HepG2 (cell line): ENCODE data around the gene PRKAR1B. TPM values are rescaled to one million over a fixed set of nuclear protein-coding genes. Genes with fewer than 3 reads are reported as not detected.

Source experiments
- ATAC-seq: fragments of 200-7000 bp; cut with Tn5 transposase; 3 replicates; pipeline ENCODE4 v1.9.1; 2020; ENCODE audit warnings: mild to moderate bottlenecking, moderate library complexity
- BruUV-seq: library from RNA; stranded (reverse); fragments of 400-500 nt; replicated peaks from 2 replicates; lab custom pipeline; 2021; lab: Mats Ljungman, UMichigan
- CTCF ChIA-PET: fragments of 300-600 bp; formaldehyde crosslinking; extraction: SDS; loops from one replicate; lab custom pipeline; 2021; ENCODE audit warnings: low total read pairs, inconsistent platforms, low intra/inter-chr PET ratio; lab: Yijun Ruan, JAX
- POLR2A ChIA-PET: fragments of 350-600 bp; sonication (Branson Sonifier 250); formaldehyde crosslinking; loops from one replicate; lab custom pipeline; 2020; ENCODE audit warnings: antibody characterized with exemption, inconsistent platforms; lab: Yijun Ruan, JAX
- DNase-seq: peaks from one replicate; pipeline ENCODE4 v3.0.0-alpha.2; 2015; ENCODE audit warnings: low spot score
- FAIRE-seq: peaks from 3 replicates; lab custom pipeline; 2011; peaks lifted over from hg19 to GRCh38; lab: Jason Lieb, UNC
- H2AFZ ChIP-seq: one replicate; pipeline ENCODE4 v1.6.1; 2011; ENCODE audit warnings: low read length, inconsistent platforms
- H3K27ac ChIP-seq: fragments of 300-600 bp; 3 replicates; pipeline ENCODE4 v1.8.0; 2011; ENCODE audit warnings: mixed run types, mild to moderate bottlenecking, mixed read lengths, low read length, inconsistent platforms; ENCODE audit not compliant: insufficient read depth; ENCODE audit errors: extremely low read length
- H3K27me3 ChIP-seq, 2 experiments: fragments of 200-600 bp in 1 of 2; 2 replicates in 1 of 2; 3 replicates in 1 of 2; pipeline versions ENCODE4 v1.6.0 to v1.8.0; 2011; ENCODE audit warnings: low read length in 2 of 2, mild to moderate bottlenecking in 2 of 2, moderate library complexity in 2 of 2, inconsistent platforms in 1 of 2; ENCODE audit not compliant: insufficient read depth in 2 of 2, control insufficient read depth in 1 of 2
- H3K36me3 ChIP-seq, 2 experiments: fragments of 200-600 bp in 1 of 2; replicated peaks in 1 of 2; 2 replicates in 1 of 2; 3 replicates in 1 of 2; pipeline versions ENCODE4 v1.5.1 to v1.8.0; 2011; ENCODE audit warnings: low read length in 2 of 2, inconsistent platforms in 1 of 2; ENCODE audit not compliant: insufficient read depth in 2 of 2, control insufficient read depth in 1 of 2
- H3K4me1 ChIP-seq: 2 replicates; pipeline ENCODE4 v1.5.1; 2012; ENCODE audit warnings: low read length, inconsistent platforms; ENCODE audit not compliant: insufficient read depth
- H3K4me2 ChIP-seq: 2 replicates; pipeline ENCODE4 v1.6.0; 2011; ENCODE audit warnings: low read depth, low read length, inconsistent platforms
- H3K4me3 ChIP-seq, 3 experiments: fragments of 200-600 bp in 1 of 3; sonication (generic), shearing (Covaris generic) in 1 of 3; replicated peaks in 1 of 3; 2 replicates each; pipeline ENCODE4 v1.5.1; 2011 to 2016; ENCODE audit warnings: low read length in 3 of 3, inconsistent platforms in 2 of 3, low read depth in 2 of 3, mild to moderate bottlenecking in 2 of 3, control low read depth in 1 of 3, mixed read lengths in 1 of 3; ENCODE audit not compliant: insufficient read depth in 1 of 3
- H3K79me2 ChIP-seq: one replicate; pipeline ENCODE4 v1.6.1; 2011; ENCODE audit warnings: low read length, inconsistent platforms; ENCODE audit not compliant: insufficient read depth
- H3K9ac ChIP-seq: 2 replicates; pipeline ENCODE4 v1.6.0; 2011; ENCODE audit warnings: mild to moderate bottlenecking, low read depth, low read length, inconsistent platforms; ENCODE audit not compliant: insufficient read depth
- H3K9me3 ChIP-seq: 2 replicates; pipeline ENCODE4 v1.5.1; 2012; ENCODE audit warnings: mild to moderate bottlenecking, low read length
- H4K20me1 ChIP-seq: 2 replicates; pipeline ENCODE4 v1.6.0; 2011; ENCODE audit warnings: inconsistent platforms, mild to moderate bottlenecking, low read length, moderate library complexity; ENCODE audit not compliant: insufficient read depth
- BRCA1 ChIP-seq: sonication (generic); formaldehyde crosslinking; IDR thresholded peaks from 2 replicates; pipeline ENCODE4 v1.4.0; 2020; ENCODE audit warnings: missing genetic modification reagents
- CREBL2 ChIP-seq: sonication (generic); formaldehyde crosslinking; IDR thresholded peaks from 2 replicates; pipeline ENCODE4 v1.8.1; 2023; ENCODE audit warnings: missing genetic modification reagents, mild to moderate bottlenecking, borderline replicate concordance
- FOSL2 ChIP-seq: sonication (generic); formaldehyde crosslinking; IDR thresholded peaks from 2 replicates; pipeline ENCODE4 v1.4.0; 2020; ENCODE audit warnings: missing genetic modification reagents
- GATAD2A ChIP-seq: IDR thresholded peaks from 2 replicates; pipeline ENCODE4 v1.6.1; 2016
- MAX ChIP-seq: IDR thresholded peaks from 2 replicates; pipeline ENCODE4 v1.6.1; 2012; ENCODE audit warnings: inconsistent platforms
- MED8 ChIP-seq: sonication (generic); formaldehyde crosslinking; IDR thresholded peaks from 2 replicates; pipeline ENCODE4 v1.8.1; 2023; ENCODE audit warnings: mild to moderate bottlenecking, missing genetic modification reagents; ENCODE audit not compliant: insufficient replicate concordance
- PATZ1 ChIP-seq: sonication (generic); formaldehyde crosslinking; IDR thresholded peaks from 2 replicates; pipeline ENCODE4 v1.4.0; 2020; ENCODE audit warnings: missing genetic modification reagents
- PCBP2 ChIP-seq: fragments of 200-400 bp; formaldehyde crosslinking; optimal IDR thresholded peaks from 2 replicates; pipeline ENCODE3; 2018; ENCODE audit warnings: low read length, low read depth; ENCODE audit not compliant: poor library complexity, severe bottlenecking
- RNF2 ChIP-seq: fragments of 450-650 bp; conservative IDR thresholded peaks from 2 replicates; pipeline ENCODE4 v1.6.1; 2016; ENCODE audit warnings: low read depth
- SP5 ChIP-seq: IDR thresholded peaks from 2 replicates; pipeline ENCODE4 v1.6.1; 2016; ENCODE audit warnings: low read depth, borderline replicate concordance
- TEAD2 ChIP-seq: sonication (generic); formaldehyde crosslinking; IDR thresholded peaks from 2 replicates; pipeline ENCODE4 v1.9.0; 2021; ENCODE audit warnings: missing genetic modification reagents
- U2AF2 ChIP-seq: fragments of 200-400 bp; formaldehyde crosslinking; IDR thresholded peaks from 2 replicates; pipeline ENCODE4 v1.6.1; 2017; ENCODE audit warnings: low read depth, mild to moderate bottlenecking, low read length
- ZBTB33 ChIP-seq: sonication (generic); formaldehyde crosslinking; IDR thresholded peaks from 2 replicates; pipeline ENCODE4 v1.4.0; 2020; ENCODE audit warnings: missing genetic modification reagents
- ZFP91 ChIP-seq: sonication (generic); formaldehyde crosslinking; IDR thresholded peaks from 2 replicates; pipeline ENCODE4 v1.9.0; 2022; ENCODE audit warnings: missing genetic modification reagents, mild to moderate bottlenecking, borderline replicate concordance
- ZNF83 ChIP-seq: sonication (generic); formaldehyde crosslinking; IDR thresholded peaks from 2 replicates; pipeline ENCODE4 v1.4.0; 2020; ENCODE audit warnings: missing genetic modification reagents, mild to moderate bottlenecking, borderline replicate concordance
- WGBS: methylation state at CpG from one replicate; pipeline ENCODE4 v1.1.6; 2017; ENCODE audit warnings: low lambda C conversion rate; 5-methylcytosine and 5-hydroxymethylcytosine counted together
- in situ Hi-C: cut with HindIII; loops from 2 replicates; pipeline ENCODE4 v1.10.0; 2017; ENCODE audit warnings: low pct_unique_long_range_greater_than_20kb; ENCODE audit not compliant: extremely low pct_ligation_motif_present
- intact Hi-C: fragments of 100-400 bp; cut with micrococcal nuclease; formaldehyde crosslinking; loops from one replicate; pipeline ENCODE4 v1.10.0; 2022; ENCODE audit not compliant: unreplicated experiment
- polyA plus RNA-seq, 8 experiments: library from polyadenylated mRNA; depleted of rRNA in 3 of 8; stranded (reverse) in 7 of 8; unstranded in 1 of 8; fragments of >200 nt; fragmentation: Illumina TruSeq in 4 of 8; extraction: Trizol in 4 of 8; gene quantifications; 2 replicates each; pipeline versions ENCODE4 v1.2.1 to v1.2.3, GENCODE V29; 2011 to 2016; ENCODE audit warnings: low read depth in 4 of 8, missing spikeins in 1 of 8, mixed read lengths in 1 of 8; ENCODE audit not compliant: insufficient read depth in 1 of 8
- total RNA-seq, 5 experiments: library from RNA; depleted of rRNA; stranded (reverse); fragments of >200 nt; fragmentation: Illumina TruSeq; extraction: Trizol; gene quantifications; 2 replicates each; pipeline ENCODE4 v1.2.3, GENCODE V29; 2016; ENCODE audit warnings: low read depth in 1 of 5

The PRKAR1B gene
- total and polyA plus RNA-seq, 2 of the 13 experiments (the other 11 are each of a cell fraction or from before 2014, with no cell fraction given): 7.9 to 28.2 TPM

GRCh38 chr7:602341-603141 is 124.5 kb downstream of the PRKAR1B start:
- BruUV-seq: no TSS peak
- DNase-seq (peak; percentile 18), ATAC-seq (peak; percentile 62), FAIRE-seq (no peak)
- Histone ChIP-seq H3K4me3 (no peak overlapping the region), H4K20me1 (no peaks in the 10 kb centered on the region), H3K4me2 (peak overlapping the region; percentile 32; the same call in 1 of the 2 replicates), H3K27ac (peak overlapping the region; percentile 36), H3K36me3 (peaks cover 0 to 5% of the 10 kb centered on the region in 2 experiments; a peak in 2 of 5 replicates), H2AFZ (no peak overlapping the region), H3K4me1 (peaks cover 37% of the 10 kb centered on the region), H3K79me2 (no peaks in the 10 kb centered on the region), H3K27me3 (no peaks in the 10 kb centered on the region), H3K9me3 (no peaks in the 10 kb centered on the region), H3K9ac (no peak overlapping the region)
- 64% methylated on average over 11 of the region's 38 CpGs for WGBS
- POLR2A ChIA-PET: no interaction called here
- in situ Hi-C loops (no loop called here), intact Hi-C loops (no loop called here)
- CTCF ChIA-PET: no interaction called here
- TF ChIP-seq ZFP91 (CRISPR knock-in tag) (no peak), ZBTB33 (CRISPR knock-in tag) (0 out of 2 replicates have a peak, but pooled peaks have one; percentile 6), PCBP2 (no peak), SP5 (peak; percentile 29; the same call in 1 of the 2 replicates), BRCA1 (CRISPR knock-in tag) (no peak), U2AF2 (no peak), GATAD2A (CRISPR knock-in tag) (0 out of 2 replicates have a peak, but pooled peaks have one; percentile 10), FOSL2 (CRISPR knock-in tag) (0 out of 2 replicates have a peak, but pooled peaks have one; percentile 7), CREBL2 (CRISPR knock-in tag) (no peak), MED8 (CRISPR knock-in tag) (no peak), RNF2 (no peak), PATZ1 (CRISPR knock-in tag) (no peak; the same call in 1 of the 2 replicates), ZNF83 (CRISPR knock-in tag) (no peak), TEAD2 (CRISPR knock-in tag) (no peak), MAX (peak; percentile 62; the same call in 1 of the 2 replicates)
